CD4-positive, alpha-beta T cell treated with Interleukin-4 for 4 hours (primary cell): ENCODE data around the gene ASS1.

Source experiments
- DNase-seq: peaks from one replicate; pipeline ENCODE4 v3.0.0-alpha.2; 2020

ASS1 gene

GRCh38 chr9:130500340-130501180 is 55.8 kb downstream of the ASS1 start:
- no peak for DNase-seq

- no peak for DNase-seq
These were observed 56.9 kb downstream of the ASS1 start for GRCh38 chr9:130501639-130502038.

- DNase-seq = no peak
These were observed 63.5 kb downstream of the ASS1 start for GRCh38 chr9:130508218-130508617.

- no peak for DNase-seq
These were observed 67.4 kb downstream of the ASS1 start for GRCh38 chr9:130512199-130512598.

GRCh38 chr9:130513078-130513477 is 68.3 kb downstream of the ASS1 start:
- no peak for DNase-seq

- DNase-seq = no peak
These were observed 73.5 kb downstream of the ASS1 start for GRCh38 chr9:130518233-130518632.

GRCh38 chr9:130518943-130519799 is 74.4 kb downstream of the ASS1 start:
- no peak for DNase-seq

GRCh38 chr9:130519927-130520326 is 75.2 kb downstream of the ASS1 start:
- DNase-seq = no peak

- no peak for DNase-seq
These were observed 77.0 kb downstream of the ASS1 start for GRCh38 chr9:130521715-130522114.

- no peak for DNase-seq
These were observed 77.6 kb downstream of the ASS1 start for GRCh38 chr9:130522233-130522808.

GRCh38 chr9:130523921-130524320 is 79.2 kb downstream of the ASS1 start:
- DNase-seq = no peak

GRCh38 chr9:130526193-130526853 is 81.6 kb downstream of the ASS1 start:
- no peak for DNase-seq

GRCh38 chr9:130526854-130527650 is 82.3 kb downstream of the ASS1 start:
- no peak for DNase-seq

GRCh38 chr9:130527651-130528310 is 83.0 kb downstream of the ASS1 start:
- no peak for DNase-seq

- no peak for DNase-seq
These were observed 83.9 kb downstream of the ASS1 start for GRCh38 chr9:130528674-130529073.

- no peak for DNase-seq
These were observed 86.2 kb downstream of the ASS1 start for GRCh38 chr9:130530938-130531337.

GRCh38 chr9:130531670-130532069 is 86.9 kb downstream of the ASS1 start:
- no peak for DNase-seq

- DNase-seq = no peak
These were observed 87.8 kb downstream of the ASS1 start for GRCh38 chr9:130532426-130533080.

- DNase-seq = no peak
These were observed 91.2 kb downstream of the ASS1 start for GRCh38 chr9:130535818-130536521.

- no peak for DNase-seq
These were observed 91.9 kb downstream of the ASS1 start for GRCh38 chr9:130536701-130537107.
